ENCODE data around the gene ATN1.

The ATN1 gene

DNA sequence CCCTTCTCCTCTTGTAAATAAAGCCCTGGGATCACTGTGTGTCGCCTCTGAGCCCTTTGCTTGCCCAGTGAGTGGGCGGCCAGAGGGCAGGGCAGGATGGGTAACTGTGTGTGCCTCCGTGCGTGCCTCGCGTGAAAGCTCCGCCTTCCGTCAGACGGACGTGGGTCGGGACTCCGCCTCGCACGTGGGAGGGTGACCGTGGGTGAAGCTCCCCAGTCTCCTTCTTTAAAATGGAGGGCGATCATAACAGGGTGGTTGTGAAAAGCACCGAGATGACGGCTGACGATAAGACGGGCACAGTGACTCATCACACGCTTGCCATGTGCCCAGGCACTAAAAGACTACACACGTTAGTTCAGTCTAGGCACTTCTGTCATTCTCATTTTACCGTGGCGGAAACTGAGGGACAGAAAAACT, 33.5 kb downstream of the ATN1 start (continued):
- TF ChIP-seq ZNF354C (tag by site-specific recombination; IDR thresholded peaks at IDR 0.05; ENCODE audit: borderline replicate concordance, low read depth) = no peak

DNA sequence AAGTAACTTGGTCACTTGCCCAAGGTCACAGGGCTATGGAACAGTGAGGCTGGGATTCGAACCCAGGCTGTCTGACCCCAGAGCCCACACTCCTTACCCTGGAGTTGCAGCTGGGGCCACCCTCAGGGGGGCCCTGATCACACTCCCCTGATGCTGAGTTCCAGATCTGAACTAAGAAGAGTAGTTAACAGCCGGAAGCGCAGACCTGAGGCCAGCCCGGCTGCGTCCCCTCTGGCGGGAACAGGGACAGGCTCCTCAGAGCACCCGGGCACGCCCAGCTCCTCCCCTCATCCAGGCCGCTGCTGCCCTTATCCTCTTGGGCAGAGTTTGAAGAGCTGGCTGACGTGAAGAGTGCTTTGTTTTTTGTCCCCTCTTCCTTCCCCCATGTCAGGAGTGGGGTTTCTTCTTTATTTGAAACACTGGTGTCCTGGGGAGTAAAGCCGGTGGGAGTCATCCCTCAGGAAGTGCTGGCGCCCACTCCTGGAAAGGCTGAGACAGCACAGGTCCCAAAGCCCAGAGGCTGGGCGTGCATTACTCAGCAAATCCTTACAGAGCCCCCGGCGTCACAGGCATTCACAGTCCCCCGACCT, 34.0 kb downstream of the ATN1 start:
- H3K4me3 ChIP-seq (ENCODE audit: low read depth, low read length) = peak overlapping the region; percentile 2
- TF ChIP-seq ZIC2 (tag by site-specific recombination; IDR thresholded peaks at IDR 0.05) (peak; percentile 66), ZNF341 (tag by site-specific recombination; IDR thresholded peaks at IDR 0.05; ENCODE audit: low read depth) (peak; percentile 47), ZNF140 (tag by site-specific recombination; IDR thresholded peaks at IDR 0.05) (no peak), ZNF394 (tag by site-specific recombination; IDR thresholded peaks at IDR 0.05; ENCODE audit: borderline replicate concordance) (peak; percentile 33; the same call in 1 of the 2 replicates), MYNN (tag by site-specific recombination; IDR thresholded peaks at IDR 0.05; ENCODE audit: borderline replicate concordance) (no peak), ZNF837 (tag by site-specific recombination; IDR thresholded peaks at IDR 0.05) (no peak), SP7 (tag by site-specific recombination; IDR thresholded peaks at IDR 0.05) (peak; percentile 65), ZNF366 (tag by site-specific recombination; conservative IDR thresholded peaks at IDR 0.05) (peak; percentile 64; the same call in 1 of the 2 replicates), ZNF561 (tag by site-specific recombination; IDR thresholded peaks at IDR 0.05; ENCODE audit: borderline replicate concordance) (peak; percentile 96), ZNF214 (tag by site-specific recombination; IDR thresholded peaks at IDR 0.05; ENCODE audit: borderline replicate concordance) (no peak), ZNF292 (tag by site-specific recombination; IDR thresholded peaks at IDR 0.05; ENCODE audit: borderline replicate concordance, low read depth) (no peak), ZNF624 (tag by site-specific recombination; IDR thresholded peaks at IDR 0.05) (no peak; the same call in 1 of the 2 replicates), ZNF658 (tag by site-specific recombination; IDR thresholded peaks at IDR 0.05) (no peak), MZF1 (tag by site-specific recombination; IDR thresholded peaks at IDR 0.05; ENCODE audit: borderline replicate concordance) (peak; percentile 79), ZNF610 (tag by site-specific recombination; IDR thresholded peaks at IDR 0.05; ENCODE audit: borderline replicate concordance) (0 out of 2 replicates have a peak, but pooled peaks have one; percentile 47), ZNF558 (tag by site-specific recombination; IDR thresholded peaks at IDR 0.05) (no peak), EGR2 (tag by site-specific recombination; IDR thresholded peaks at IDR 0.05; ENCODE audit: low read depth) (peak; percentile 51; the same call in 1 of the 2 replicates), ZNF138 (tag by site-specific recombination; IDR thresholded peaks at IDR 0.05; ENCODE audit: borderline replicate concordance) (no peak), ZNF677 (tag by site-specific recombination; IDR thresholded peaks at IDR 0.05) (0 out of 2 replicates have a peak, but pooled peaks have one; percentile 28)
- TF ChIP-seq, protein P1, sequence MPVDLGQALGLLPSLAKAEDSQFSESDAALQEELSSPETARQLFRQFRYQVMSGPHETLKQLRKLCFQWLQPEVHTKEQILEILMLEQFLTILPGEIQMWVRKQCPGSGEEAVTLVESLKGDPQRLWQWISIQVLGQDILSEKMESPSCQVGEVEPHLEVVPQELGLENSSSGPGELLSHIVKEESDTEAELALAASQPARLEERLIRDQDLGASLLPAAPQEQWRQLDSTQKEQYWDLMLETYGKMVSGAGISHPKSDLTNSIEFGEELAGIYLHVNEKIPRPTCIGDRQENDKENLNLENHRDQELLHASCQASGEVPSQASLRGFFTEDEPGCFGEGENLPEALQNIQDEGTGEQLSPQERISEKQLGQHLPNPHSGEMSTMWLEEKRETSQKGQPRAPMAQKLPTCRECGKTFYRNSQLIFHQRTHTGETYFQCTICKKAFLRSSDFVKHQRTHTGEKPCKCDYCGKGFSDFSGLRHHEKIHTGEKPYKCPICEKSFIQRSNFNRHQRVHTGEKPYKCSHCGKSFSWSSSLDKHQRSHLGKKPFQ (tag by site-specific recombination; IDR thresholded peaks at IDR 0.05) = 0 out of 2 replicates have a peak, but pooled peaks have one; percentile 17
- TF ChIP-seq, protein P2, sequence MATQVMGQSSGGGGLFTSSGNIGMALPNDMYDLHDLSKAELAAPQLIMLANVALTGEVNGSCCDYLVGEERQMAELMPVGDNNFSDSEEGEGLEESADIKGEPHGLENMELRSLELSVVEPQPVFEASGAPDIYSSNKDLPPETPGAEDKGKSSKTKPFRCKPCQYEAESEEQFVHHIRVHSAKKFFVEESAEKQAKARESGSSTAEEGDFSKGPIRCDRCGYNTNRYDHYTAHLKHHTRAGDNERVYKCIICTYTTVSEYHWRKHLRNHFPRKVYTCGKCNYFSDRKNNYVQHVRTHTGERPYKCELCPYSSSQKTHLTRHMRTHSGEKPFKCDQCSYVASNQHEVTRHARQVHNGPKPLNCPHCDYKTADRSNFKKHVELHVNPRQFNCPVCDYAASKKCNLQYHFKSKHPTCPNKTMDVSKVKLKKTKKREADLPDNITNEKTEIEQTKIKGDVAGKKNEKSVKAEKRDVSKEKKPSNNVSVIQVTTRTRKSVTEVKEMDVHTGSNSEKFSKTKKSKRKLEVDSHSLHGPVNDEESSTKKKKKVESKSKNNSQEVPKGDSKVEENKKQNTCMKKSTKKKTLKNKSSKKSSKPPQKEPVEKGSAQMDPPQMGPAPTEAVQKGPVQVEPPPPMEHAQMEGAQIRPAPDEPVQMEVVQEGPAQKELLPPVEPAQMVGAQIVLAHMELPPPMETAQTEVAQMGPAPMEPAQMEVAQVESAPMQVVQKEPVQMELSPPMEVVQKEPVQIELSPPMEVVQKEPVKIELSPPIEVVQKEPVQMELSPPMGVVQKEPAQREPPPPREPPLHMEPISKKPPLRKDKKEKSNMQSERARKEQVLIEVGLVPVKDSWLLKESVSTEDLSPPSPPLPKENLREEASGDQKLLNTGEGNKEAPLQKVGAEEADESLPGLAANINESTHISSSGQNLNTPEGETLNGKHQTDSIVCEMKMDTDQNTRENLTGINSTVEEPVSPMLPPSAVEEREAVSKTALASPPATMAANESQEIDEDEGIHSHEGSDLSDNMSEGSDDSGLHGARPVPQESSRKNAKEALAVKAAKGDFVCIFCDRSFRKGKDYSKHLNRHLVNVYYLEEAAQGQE (tag by site-specific recombination; IDR thresholded peaks at IDR 0.05) = no peak
- TF ChIP-seq, protein P3, sequence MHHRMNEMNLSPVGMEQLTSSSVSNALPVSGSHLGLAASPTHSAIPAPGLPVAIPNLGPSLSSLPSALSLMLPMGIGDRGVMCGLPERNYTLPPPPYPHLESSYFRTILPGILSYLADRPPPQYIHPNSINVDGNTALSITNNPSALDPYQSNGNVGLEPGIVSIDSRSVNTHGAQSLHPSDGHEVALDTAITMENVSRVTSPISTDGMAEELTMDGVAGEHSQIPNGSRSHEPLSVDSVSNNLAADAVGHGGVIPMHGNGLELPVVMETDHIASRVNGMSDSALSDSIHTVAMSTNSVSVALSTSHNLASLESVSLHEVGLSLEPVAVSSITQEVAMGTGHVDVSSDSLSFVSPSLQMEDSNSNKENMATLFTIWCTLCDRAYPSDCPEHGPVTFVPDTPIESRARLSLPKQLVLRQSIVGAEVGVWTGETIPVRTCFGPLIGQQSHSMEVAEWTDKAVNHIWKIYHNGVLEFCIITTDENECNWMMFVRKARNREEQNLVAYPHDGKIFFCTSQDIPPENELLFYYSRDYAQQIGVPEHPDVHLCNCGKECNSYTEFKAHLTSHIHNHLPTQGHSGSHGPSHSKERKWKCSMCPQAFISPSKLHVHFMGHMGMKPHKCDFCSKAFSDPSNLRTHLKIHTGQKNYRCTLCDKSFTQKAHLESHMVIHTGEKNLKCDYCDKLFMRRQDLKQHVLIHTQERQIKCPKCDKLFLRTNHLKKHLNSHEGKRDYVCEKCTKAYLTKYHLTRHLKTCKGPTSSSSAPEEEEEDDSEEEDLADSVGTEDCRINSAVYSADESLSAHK (tag by site-specific recombination; IDR thresholded peaks at IDR 0.05) = no peak
- TF ChIP-seq, protein P4, sequence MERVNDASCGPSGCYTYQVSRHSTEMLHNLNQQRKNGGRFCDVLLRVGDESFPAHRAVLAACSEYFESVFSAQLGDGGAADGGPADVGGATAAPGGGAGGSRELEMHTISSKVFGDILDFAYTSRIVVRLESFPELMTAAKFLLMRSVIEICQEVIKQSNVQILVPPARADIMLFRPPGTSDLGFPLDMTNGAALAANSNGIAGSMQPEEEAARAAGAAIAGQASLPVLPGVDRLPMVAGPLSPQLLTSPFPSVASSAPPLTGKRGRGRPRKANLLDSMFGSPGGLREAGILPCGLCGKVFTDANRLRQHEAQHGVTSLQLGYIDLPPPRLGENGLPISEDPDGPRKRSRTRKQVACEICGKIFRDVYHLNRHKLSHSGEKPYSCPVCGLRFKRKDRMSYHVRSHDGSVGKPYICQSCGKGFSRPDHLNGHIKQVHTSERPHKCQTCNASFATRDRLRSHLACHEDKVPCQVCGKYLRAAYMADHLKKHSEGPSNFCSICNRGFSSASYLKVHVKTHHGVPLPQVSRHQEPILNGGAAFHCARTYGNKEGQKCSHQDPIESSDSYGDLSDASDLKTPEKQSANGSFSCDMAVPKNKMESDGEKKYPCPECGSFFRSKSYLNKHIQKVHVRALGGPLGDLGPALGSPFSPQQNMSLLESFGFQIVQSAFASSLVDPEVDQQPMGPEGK (tag by site-specific recombination; IDR thresholded peaks at IDR 0.05) = peak; percentile 85

More for the DNA sequence above, 34.0 kb downstream of the ATN1 start:
- Histone ChIP-seq H3K4me1 (ENCODE audit: control insufficient read depth, insufficient read depth, low read length) (peaks cover 2% of the 10 kb centered on the region; the same call in 1 of the 2 replicates), H3K36me3 (ENCODE audit: control insufficient read depth in 2 of 2, insufficient read depth in 1 of 2, low read length in 2 of 2) (peaks cover 4 to 29% of the 10 kb centered on the region in 2 experiments; a peak in 2 of 3 replicates), H3K9me3 (ENCODE audit: control insufficient read depth, insufficient read depth, low read depth, low read length) (no peaks in the 10 kb centered on the region), H3K27ac (ENCODE audit: extremely low read depth, low read depth, low read length) (peak overlapping the region; percentile 45)
- ChIA-PET POLR2A (interaction anchor here (1.0 to 3.2 kb wide), 3 partner anchors 16 to 196 kb away, joined by 6 to 22 read pairs (median 6); partner anchors contain the start of genes C12orf57, PTMS and RNU7-1), CTCF (interaction anchor here (0.6 to 7.7 kb wide), 15 partner anchors 9 to 191 kb away, joined by 3 to 138 read pairs (median 4); partner anchors contain the start of genes C12orf57, C1RL, PTPN6 and RNU7-1)
